NCI-H446 (cell line): ENCODE data around the gene PHF2.

Experiments used
- DNase-seq, 2 experiments: peaks; one replicate each; lab custom pipeline; 2025; lab: John Stamatoyannopoulos, UW

PHF2 gene

GRCh38 chr9:93652604-93653592 lies 76.5 kb downstream of the PHF2 start:
- no peak for DNase-seq

- no peak for DNase-seq
These were observed 77.4 kb downstream of the PHF2 start for GRCh38 chr9:93653760-93654159.

DNA sequence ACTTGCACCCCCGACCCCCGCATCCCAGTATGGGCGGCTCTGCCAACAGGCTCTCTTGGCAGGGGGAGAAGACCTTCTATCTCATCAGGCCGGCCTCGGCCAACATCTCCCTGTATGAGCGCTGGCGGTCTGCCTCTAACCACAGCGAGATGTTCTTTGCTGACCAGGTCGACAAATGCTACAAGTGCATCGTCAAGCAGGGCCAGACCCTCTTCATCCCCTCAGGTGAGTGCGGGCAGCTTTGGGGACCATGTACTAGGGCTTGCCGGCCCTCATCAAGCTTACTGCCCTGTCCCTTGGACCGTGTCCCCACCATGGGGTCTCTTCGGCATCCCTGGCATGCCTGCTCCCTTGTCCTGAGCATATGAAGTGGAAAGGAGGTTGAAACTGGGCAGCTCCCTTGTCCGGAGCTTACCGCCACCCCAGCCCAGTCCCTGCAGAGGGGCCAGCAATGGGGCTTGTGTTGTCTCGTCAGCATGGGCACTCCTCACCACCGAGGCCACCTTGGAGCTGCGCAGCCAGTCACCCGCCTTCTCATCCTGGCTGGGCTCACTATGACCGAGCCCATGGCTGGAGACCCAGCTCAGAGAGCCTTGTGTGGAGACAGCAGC lies 78.1 kb downstream of the PHF2 start:
- DNase-seq = no peak

- DNase-seq = no peak
These were observed 79.4 kb downstream of the PHF2 start for GRCh38 chr9:93655621-93656425.

- no peak for DNase-seq
These were observed 80.2 kb downstream of the PHF2 start for GRCh38 chr9:93656426-93657239.

DNA sequence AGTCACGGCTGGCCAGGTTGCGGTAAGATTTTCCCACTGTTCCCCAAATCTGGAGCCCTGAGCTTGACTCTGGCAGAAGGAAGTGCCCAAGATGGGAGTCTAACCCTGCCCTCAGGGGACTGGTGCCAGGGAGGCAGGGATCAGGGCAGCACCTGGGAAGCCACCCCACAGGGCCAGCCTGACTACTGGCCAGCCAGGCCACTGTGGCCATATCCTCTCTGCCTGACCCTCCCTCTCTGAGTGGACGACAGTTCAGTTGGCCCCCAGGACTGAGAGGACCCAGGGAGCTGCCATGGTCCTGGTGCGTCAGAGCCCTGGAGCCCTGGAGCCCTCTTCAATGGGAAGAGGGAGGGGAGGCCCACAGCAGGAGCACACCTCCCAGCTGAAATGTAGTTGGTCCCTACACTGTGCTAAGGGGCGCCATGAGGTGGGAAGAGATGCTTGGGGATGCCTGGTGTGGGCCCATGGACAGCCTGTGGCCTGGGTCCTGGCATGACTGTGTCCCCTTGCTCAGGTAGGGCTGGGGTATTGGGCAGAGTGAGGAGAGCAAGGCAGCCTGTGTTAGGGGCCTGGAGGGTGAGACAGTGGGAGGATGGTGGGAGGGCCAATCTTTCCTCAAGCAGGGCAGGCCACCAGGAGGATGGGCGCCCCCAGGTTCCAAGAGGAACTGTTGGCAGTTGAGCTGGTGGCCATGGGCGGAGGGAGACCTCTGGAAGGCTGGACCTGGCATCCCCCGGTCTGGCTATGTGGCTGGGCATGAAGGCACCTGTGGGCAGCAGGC lies 81.1 kb downstream of the PHF2 start:
- no peak for DNase-seq

- no peak for DNase-seq
These were observed 82.0 kb downstream of the PHF2 start for GRCh38 chr9:93658184-93658925.

DNA sequence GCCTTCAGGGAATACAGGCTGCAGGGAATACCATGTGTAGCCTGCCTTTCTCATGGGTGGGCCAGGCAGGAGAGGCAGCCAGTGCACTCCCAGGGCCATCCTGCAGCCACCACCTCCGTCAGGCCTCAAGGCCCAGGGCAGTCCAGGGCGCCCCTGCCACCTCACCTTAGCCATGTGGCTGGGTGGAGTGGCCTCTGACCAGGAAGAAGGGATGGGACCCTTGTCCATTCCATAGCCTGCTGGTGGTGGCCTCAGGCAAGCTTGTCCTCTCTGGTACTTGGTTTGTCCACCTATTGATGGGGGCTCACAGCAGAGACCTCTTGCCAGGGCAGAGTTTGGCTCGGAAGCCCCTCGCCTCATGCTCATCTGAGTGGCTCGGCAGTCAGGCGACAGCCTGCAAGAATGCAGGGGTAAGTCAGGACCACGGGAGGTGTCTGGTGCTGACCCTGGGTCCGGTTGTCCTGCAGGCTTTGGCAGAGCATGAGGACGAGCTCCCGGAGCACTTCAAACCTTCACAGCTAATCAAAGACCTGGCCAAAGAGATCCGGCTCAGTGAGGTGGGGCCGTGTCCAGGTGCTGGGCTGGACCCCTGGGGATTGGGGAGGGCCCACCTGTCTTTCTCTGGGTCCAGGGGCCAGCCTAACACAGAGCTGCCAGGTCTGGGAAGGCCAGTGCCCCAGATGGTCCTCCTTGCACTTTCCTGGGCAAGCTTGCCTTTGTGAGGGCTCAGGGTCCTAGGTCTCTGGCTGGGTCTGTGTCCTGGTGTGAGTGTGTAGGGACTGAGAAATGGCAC lies 82.9 kb downstream of the PHF2 start:
- DNase-seq = no peak

- no peak for DNase-seq
These were observed 83.4 kb downstream of the PHF2 start for GRCh38 chr9:93659837-93660177.

DNA sequence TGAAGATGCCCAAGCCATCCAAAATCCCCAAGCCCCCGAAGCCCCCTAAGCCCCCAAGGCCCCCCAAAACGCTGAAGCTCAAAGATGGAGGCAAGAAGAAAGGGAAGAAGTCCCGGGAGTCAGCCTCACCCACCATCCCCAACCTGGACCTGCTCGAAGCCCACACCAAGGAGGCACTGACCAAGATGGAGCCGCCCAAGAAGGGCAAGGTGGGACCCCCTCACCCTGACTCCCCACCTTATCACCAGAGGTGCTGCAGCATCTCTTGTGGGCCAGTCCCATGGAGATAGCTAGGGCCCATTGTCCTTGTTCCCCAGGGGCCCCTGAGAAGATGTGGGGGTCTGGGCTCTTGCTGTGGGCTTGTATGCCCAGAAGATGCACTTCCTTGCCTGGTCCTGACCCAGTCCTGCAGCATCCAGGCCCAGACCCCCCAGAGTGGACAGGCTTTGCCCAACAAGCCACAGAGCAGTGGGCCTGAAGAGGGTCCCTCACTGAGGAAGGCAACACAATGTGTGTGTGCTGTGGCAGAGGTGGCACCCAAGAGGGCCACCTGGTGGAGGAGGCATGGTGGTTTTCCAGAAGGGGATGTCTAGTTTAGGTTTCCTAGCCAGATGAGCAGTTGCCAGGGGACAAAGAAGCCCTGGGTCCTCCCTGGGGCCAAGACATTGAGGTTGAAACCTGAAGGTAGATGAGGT lies 84.1 kb downstream of the PHF2 start:
- DNase-seq = no peak

DNA sequence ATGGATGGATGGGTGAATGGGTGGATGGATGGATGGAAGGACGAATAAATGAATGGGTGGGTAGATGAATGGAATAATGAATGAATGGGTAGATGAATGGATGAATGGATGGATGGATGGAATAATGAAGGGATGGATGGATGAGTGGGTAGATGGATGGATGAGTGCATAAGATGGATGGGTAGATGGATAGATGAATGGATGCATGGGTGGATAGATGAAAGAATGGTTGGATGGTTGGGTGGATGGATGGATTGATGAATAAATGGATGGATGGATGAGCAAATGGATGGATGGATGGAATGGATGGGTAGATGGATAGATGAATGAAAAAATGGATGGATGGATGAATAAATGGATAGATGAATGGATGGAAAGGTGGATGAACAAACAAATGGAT lies 85.2 kb downstream of the PHF2 start:
- no peak for DNase-seq

DNA sequence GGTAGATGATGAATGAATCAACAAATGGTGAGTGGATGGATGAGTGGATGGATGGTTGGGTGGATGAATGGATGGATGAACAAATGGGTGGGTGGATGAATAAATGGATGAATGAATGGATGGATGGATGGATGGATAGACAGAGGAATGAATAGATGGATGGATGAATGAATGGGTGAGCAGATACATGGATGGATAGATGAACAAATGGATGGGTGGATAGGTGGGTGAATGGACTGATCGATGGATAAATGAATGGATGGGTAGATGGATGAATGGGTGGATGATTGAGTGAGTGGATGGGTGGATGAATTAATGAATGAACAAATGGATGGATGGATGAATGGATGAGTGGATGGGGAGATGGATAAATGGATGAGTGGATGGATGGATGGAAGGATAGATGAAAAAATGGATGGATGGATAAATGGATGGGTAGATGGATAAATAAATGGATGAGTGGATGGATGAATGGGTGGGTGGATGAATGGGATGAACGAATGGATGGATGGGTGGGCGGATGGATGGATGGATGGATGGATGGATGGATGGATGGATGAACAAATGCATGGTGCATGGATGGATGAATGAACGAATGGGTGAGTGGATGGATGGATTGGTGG lies 85.7 kb downstream of the PHF2 start:
- DNase-seq = no peak

GRCh38 chr9:93662952-93663572 lies 86.7 kb downstream of the PHF2 start:
- no peak for DNase-seq

DNA sequence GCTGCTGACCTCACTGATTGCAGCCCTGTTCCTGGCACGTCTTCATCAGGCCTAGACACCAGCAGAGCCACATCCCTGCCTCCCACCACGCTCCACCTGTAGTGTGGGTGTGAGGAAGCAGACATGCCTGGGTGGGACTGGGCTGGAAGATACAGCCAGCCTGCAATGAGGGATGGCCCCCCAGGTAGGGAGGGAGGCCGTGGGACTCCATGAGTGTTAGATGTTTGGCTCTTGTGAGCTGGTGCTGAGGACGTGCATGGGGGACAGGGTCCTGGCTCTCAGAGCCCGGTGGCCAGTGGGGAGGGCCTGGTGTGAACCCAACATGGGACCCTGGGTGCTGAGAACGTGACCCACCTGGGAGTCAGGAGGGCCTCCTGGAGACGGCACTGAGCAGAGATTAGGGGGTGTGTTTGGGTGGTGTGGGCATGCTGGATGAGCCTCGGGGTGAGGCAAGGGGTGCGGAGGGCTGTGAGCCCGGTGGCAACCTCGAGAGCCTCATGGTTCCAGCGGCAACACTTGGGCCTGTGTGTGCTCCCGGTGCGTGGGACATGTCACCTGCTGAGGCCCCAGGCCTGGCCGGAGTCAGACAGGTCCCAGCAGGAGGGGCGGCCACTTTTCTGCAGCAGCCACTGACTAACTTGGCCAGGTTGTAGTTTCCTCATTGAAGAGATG lies 87.6 kb downstream of the PHF2 start:
- DNase-seq = no peak

DNA sequence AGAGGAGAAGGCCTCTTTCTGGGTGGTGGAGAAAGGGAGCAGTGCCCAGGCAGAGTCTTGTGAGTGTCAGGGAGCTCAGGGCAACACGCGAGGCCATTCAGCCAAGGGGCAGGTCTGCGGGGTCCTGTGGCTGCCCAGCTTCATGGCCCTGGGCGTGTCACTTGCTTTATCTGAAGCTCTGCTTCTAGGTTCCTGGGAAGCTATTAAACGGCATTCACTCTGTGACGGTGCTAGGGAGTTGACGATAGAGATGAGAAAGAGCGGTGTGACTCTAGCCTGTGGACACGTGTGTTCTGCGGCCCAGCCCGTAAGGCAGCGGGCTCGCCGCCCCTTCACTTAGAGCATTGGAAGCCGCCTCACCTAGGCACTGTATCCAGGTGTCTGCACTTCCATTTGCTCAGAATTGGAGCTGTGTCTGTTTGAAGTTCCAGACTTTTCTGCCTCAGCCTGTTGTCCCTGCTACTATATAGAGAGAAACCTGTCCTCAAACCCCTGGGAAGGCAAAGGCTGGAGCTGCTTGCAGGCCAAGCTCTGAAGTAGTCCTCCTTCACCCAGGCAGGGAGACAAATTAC lies 88.3 kb downstream of the PHF2 start:
- DNase-seq = no peak

GRCh38 chr9:93665128-93665636 lies 88.8 kb downstream of the PHF2 start:
- no peak for DNase-seq
